HepG2 (cell line): Measurements from ENCODE around the gene CARS2. TPM values are rescaled to one million over a fixed set of nuclear protein-coding genes. Genes with fewer than 3 reads are reported as not detected.

Experiments used
- ATAC-seq: fragments of 200-7000 bp; cut with Tn5 transposase; 3 replicates; pipeline ENCODE4 v1.9.1; 2020; ENCODE audit warnings: mild to moderate bottlenecking, moderate library complexity
- BruUV-seq: library from RNA; stranded (reverse); fragments of 400-500 nt; replicated peaks from 2 replicates; lab custom pipeline; 2021; lab: Mats Ljungman, UMichigan
- CTCF ChIA-PET: fragments of 300-600 bp; formaldehyde crosslinking; extraction: SDS; loops from one replicate; lab custom pipeline; 2021; ENCODE audit warnings: low total read pairs, inconsistent platforms, low intra/inter-chr PET ratio; lab: Yijun Ruan, JAX
- POLR2A ChIA-PET: fragments of 350-600 bp; sonication (Branson Sonifier 250); formaldehyde crosslinking; loops from one replicate; lab custom pipeline; 2020; ENCODE audit warnings: antibody characterized with exemption, inconsistent platforms; lab: Yijun Ruan, JAX
- DNase-seq: peaks from one replicate; pipeline ENCODE4 v3.0.0-alpha.2; 2015; ENCODE audit warnings: low spot score
- FAIRE-seq: peaks from 3 replicates; lab custom pipeline; 2011; peaks lifted over from hg19 to GRCh38; lab: Jason Lieb, UNC
- H2AFZ ChIP-seq: one replicate; pipeline ENCODE4 v1.6.1; 2011; ENCODE audit warnings: low read length, inconsistent platforms
- H3K27ac ChIP-seq: fragments of 300-600 bp; 3 replicates; pipeline ENCODE4 v1.8.0; 2011; ENCODE audit warnings: mixed run types, mild to moderate bottlenecking, mixed read lengths, low read length, inconsistent platforms; ENCODE audit not compliant: insufficient read depth; ENCODE audit errors: extremely low read length
- H3K27me3 ChIP-seq, 2 experiments: fragments of 200-600 bp in 1 of 2; 2 replicates in 1 of 2; 3 replicates in 1 of 2; pipeline versions ENCODE4 v1.6.0 to v1.8.0; 2011; ENCODE audit warnings: low read length in 2 of 2, mild to moderate bottlenecking in 2 of 2, moderate library complexity in 2 of 2, inconsistent platforms in 1 of 2; ENCODE audit not compliant: insufficient read depth in 2 of 2, control insufficient read depth in 1 of 2
- H3K36me3 ChIP-seq, 2 experiments: fragments of 200-600 bp in 1 of 2; replicated peaks in 1 of 2; 2 replicates in 1 of 2; 3 replicates in 1 of 2; pipeline versions ENCODE4 v1.5.1 to v1.8.0; 2011; ENCODE audit warnings: low read length in 2 of 2, inconsistent platforms in 1 of 2; ENCODE audit not compliant: insufficient read depth in 2 of 2, control insufficient read depth in 1 of 2
- H3K4me1 ChIP-seq: 2 replicates; pipeline ENCODE4 v1.5.1; 2012; ENCODE audit warnings: low read length, inconsistent platforms; ENCODE audit not compliant: insufficient read depth
- H3K4me2 ChIP-seq: 2 replicates; pipeline ENCODE4 v1.6.0; 2011; ENCODE audit warnings: low read depth, low read length, inconsistent platforms
- H3K4me3 ChIP-seq, 3 experiments: fragments of 200-600 bp in 1 of 3; sonication (generic), shearing (Covaris generic) in 1 of 3; replicated peaks in 1 of 3; 2 replicates each; pipeline ENCODE4 v1.5.1; 2011 to 2016; ENCODE audit warnings: low read length in 3 of 3, inconsistent platforms in 2 of 3, low read depth in 2 of 3, mild to moderate bottlenecking in 2 of 3, control low read depth in 1 of 3, mixed read lengths in 1 of 3; ENCODE audit not compliant: insufficient read depth in 1 of 3
- H3K79me2 ChIP-seq: one replicate; pipeline ENCODE4 v1.6.1; 2011; ENCODE audit warnings: low read length, inconsistent platforms; ENCODE audit not compliant: insufficient read depth
- H3K9ac ChIP-seq: 2 replicates; pipeline ENCODE4 v1.6.0; 2011; ENCODE audit warnings: mild to moderate bottlenecking, low read depth, low read length, inconsistent platforms; ENCODE audit not compliant: insufficient read depth
- H3K9me3 ChIP-seq: 2 replicates; pipeline ENCODE4 v1.5.1; 2012; ENCODE audit warnings: mild to moderate bottlenecking, low read length
- H4K20me1 ChIP-seq: 2 replicates; pipeline ENCODE4 v1.6.0; 2011; ENCODE audit warnings: inconsistent platforms, mild to moderate bottlenecking, low read length, moderate library complexity; ENCODE audit not compliant: insufficient read depth
- ATF7 ChIP-seq, 2 experiments: fragments of 450-650 bp in 1 of 2; sonication (generic) in 1 of 2; formaldehyde crosslinking in 1 of 2; IDR thresholded peaks; 2 replicates each; pipeline versions ENCODE4 v1.4.0 to v1.6.1; 2016 to 2020; ENCODE audit warnings: antibody characterized with exemption in 1 of 2, mild to moderate bottlenecking in 1 of 2, missing genetic modification reagents in 1 of 2
- CENPBD1 ChIP-seq: sonication (generic); formaldehyde crosslinking; IDR thresholded peaks from 2 replicates; pipeline ENCODE4 v1.8.0; 2022; ENCODE audit warnings: missing genetic modification reagents, low read depth, mild to moderate bottlenecking, borderline replicate concordance
- DNMT1 ChIP-seq: sonication (generic); formaldehyde crosslinking; IDR thresholded peaks from 2 replicates; pipeline ENCODE4 v1.5.1; 2020; ENCODE audit warnings: mild to moderate bottlenecking, missing genetic modification reagents
- DRAP1 ChIP-seq: IDR thresholded peaks from 2 replicates; pipeline ENCODE4 v1.6.1; 2016; ENCODE audit warnings: missing genetic modification reagents, missing compliant biosample characterization
- FOXA3 ChIP-seq: IDR thresholded peaks from 2 replicates; pipeline ENCODE4 v1.6.1; 2016; ENCODE audit warnings: missing genetic modification reagents, missing compliant biosample characterization
- PPARG ChIP-seq: conservative IDR thresholded peaks from 2 replicates; pipeline ENCODE4 v1.6.1; 2016; ENCODE audit warnings: missing biosample characterization, missing genetic modification reagents
- RBFOX2 ChIP-seq: fragments of 200-400 bp; formaldehyde crosslinking; IDR thresholded peaks from 2 replicates; pipeline ENCODE4 v1.6.1; 2017; ENCODE audit warnings: low read depth, mild to moderate bottlenecking, low read length
- TCF7L2 ChIP-seq: IDR thresholded peaks from 2 replicates; pipeline ENCODE4 v1.6.1; 2011; ENCODE audit warnings: mild to moderate bottlenecking, low read depth, low read length, moderate library complexity
- ZKSCAN1 ChIP-seq: fragments of 150-350 bp; IDR thresholded peaks from 2 replicates; pipeline ENCODE4 v1.6.1; 2014; ENCODE audit warnings: low read length
- ZNF484 ChIP-seq: sonication (generic); formaldehyde crosslinking; IDR thresholded peaks from 2 replicates; pipeline ENCODE4 v1.5.1; 2020; ENCODE audit warnings: mild to moderate bottlenecking, low read depth, missing genetic modification reagents, borderline replicate concordance
- ZNF556 ChIP-seq: sonication (generic); formaldehyde crosslinking; IDR thresholded peaks from 2 replicates; pipeline ENCODE4 v1.4.0; 2020; ENCODE audit warnings: mild to moderate bottlenecking, missing genetic modification reagents, borderline replicate concordance
- ZNF574 ChIP-seq: sonication (generic); formaldehyde crosslinking; IDR thresholded peaks from 2 replicates; pipeline ENCODE4 v1.4.0; 2020; ENCODE audit warnings: missing genetic modification reagents
- ZNF770 ChIP-seq: sonication (generic); formaldehyde crosslinking; IDR thresholded peaks from 2 replicates; pipeline ENCODE4 v1.5.0; 2020; ENCODE audit warnings: mild to moderate bottlenecking, missing genetic modification reagents
- ZSCAN31 ChIP-seq: sonication (generic); formaldehyde crosslinking; IDR thresholded peaks from 2 replicates; pipeline ENCODE4 v1.5.0; 2020; ENCODE audit warnings: low read depth, mild to moderate bottlenecking, missing genetic modification reagents
- WGBS: methylation state at CpG from one replicate; pipeline ENCODE4 v1.1.6; 2017; ENCODE audit warnings: low lambda C conversion rate; 5-methylcytosine and 5-hydroxymethylcytosine counted together
- in situ Hi-C: cut with HindIII; loops from 2 replicates; pipeline ENCODE4 v1.10.0; 2017; ENCODE audit warnings: low pct_unique_long_range_greater_than_20kb; ENCODE audit not compliant: extremely low pct_ligation_motif_present
- intact Hi-C: fragments of 100-400 bp; cut with micrococcal nuclease; formaldehyde crosslinking; loops from one replicate; pipeline ENCODE4 v1.10.0; 2022; ENCODE audit not compliant: unreplicated experiment
- polyA plus RNA-seq, 8 experiments: library from polyadenylated mRNA; depleted of rRNA in 3 of 8; stranded (reverse) in 7 of 8; unstranded in 1 of 8; fragments of >200 nt; fragmentation: Illumina TruSeq in 4 of 8; extraction: Trizol in 4 of 8; gene quantifications; 2 replicates each; pipeline versions ENCODE4 v1.2.1 to v1.2.3, GENCODE V29; 2011 to 2016; ENCODE audit warnings: low read depth in 4 of 8, missing spikeins in 1 of 8, mixed read lengths in 1 of 8; ENCODE audit not compliant: insufficient read depth in 1 of 8
- total RNA-seq, 5 experiments: library from RNA; depleted of rRNA; stranded (reverse); fragments of >200 nt; fragmentation: Illumina TruSeq; extraction: Trizol; gene quantifications; 2 replicates each; pipeline ENCODE4 v1.2.3, GENCODE V29; 2016; ENCODE audit warnings: low read depth in 1 of 5
- TF ChIP-seq, protein P1 (sequence below): sonication (generic); formaldehyde crosslinking; IDR thresholded peaks from 2 replicates; pipeline ENCODE4 v1.5.0; 2020; ENCODE audit warnings: mild to moderate bottlenecking, low read depth, missing genetic modification reagents, borderline replicate concordance
- TF ChIP-seq, protein P2 (sequence below): sonication (generic); formaldehyde crosslinking; IDR thresholded peaks from 2 replicates; pipeline ENCODE4 v1.4.0; 2020; ENCODE audit warnings: missing genetic modification reagents

CARS2 gene
- total and polyA plus RNA-seq, 2 of the 13 experiments (the other 11 are each of a cell fraction or from before 2014, with no cell fraction given), result 41.1 to 59.3 TPM

- Histone ChIP-seq H3K9ac (no peak overlapping the region), H3K27ac (no peak overlapping the region), H3K4me2 (no peak overlapping the region), H2AFZ (no peak overlapping the region), H3K36me3 (peaks cover 19 to 73% of the 10 kb centered on the region in 2 experiments; a peak in 4 of 5 replicates), H4K20me1 (peaks cover 22% of the 10 kb centered on the region), H3K4me1 (peaks cover 14% of the 10 kb centered on the region; the same call in 1 of the 2 replicates), H3K79me2 (peaks cover 87% of the 10 kb centered on the region), H3K27me3 (no peaks in the 10 kb centered on the region), H3K9me3 (no peaks in the 10 kb centered on the region), H3K4me3 (no peak overlapping the region)
- WGBS, result 92% methylated on average over 9 of the region's 9 CpGs
- BruUV-seq, result no TSS peak
- no peak for FAIRE-seq
- intact Hi-C loops (no loop called here), in situ Hi-C loops (no loop called here)
- ChIA-PET POLR2A (no interaction called here), CTCF (no interaction called here)
- no peak for TF ChIP-seq DRAP1 (CRISPR knock-in tag)
- no peak for TF ChIP-seq ATF7 (IDR thresholded peaks at IDR 0.05)
- no peak for TF ChIP-seq ATF7 (CRISPR knock-in tag; IDR thresholded peaks at IDR 0.05)
- no peak for TF ChIP-seq PPARG
- TF ChIP-seq, protein P1, sequence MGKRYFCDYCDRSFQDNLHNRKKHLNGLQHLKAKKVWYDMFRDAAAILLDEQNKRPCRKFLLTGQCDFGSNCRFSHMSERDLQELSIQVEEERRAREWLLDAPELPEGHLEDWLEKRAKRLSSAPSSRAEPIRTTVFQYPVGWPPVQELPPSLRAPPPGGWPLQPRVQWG, result no peak
- no peak for TF ChIP-seq TCF7L2
- no peak for TF ChIP-seq ZKSCAN1
- TF ChIP-seq, protein P2, sequence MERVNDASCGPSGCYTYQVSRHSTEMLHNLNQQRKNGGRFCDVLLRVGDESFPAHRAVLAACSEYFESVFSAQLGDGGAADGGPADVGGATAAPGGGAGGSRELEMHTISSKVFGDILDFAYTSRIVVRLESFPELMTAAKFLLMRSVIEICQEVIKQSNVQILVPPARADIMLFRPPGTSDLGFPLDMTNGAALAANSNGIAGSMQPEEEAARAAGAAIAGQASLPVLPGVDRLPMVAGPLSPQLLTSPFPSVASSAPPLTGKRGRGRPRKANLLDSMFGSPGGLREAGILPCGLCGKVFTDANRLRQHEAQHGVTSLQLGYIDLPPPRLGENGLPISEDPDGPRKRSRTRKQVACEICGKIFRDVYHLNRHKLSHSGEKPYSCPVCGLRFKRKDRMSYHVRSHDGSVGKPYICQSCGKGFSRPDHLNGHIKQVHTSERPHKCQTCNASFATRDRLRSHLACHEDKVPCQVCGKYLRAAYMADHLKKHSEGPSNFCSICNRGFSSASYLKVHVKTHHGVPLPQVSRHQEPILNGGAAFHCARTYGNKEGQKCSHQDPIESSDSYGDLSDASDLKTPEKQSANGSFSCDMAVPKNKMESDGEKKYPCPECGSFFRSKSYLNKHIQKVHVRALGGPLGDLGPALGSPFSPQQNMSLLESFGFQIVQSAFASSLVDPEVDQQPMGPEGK (CRISPR knock-in tag), result no peak
- TF ChIP-seq ZNF770 (CRISPR knock-in tag), result no peak
- no peak for TF ChIP-seq ZSCAN31
- no peak for TF ChIP-seq ZNF556 (CRISPR knock-in tag)
- no peak for TF ChIP-seq ZNF574 (CRISPR knock-in tag)
- TF ChIP-seq RBFOX2, result no peak
- TF ChIP-seq DNMT1 (CRISPR knock-in tag), result no peak
- no peak for TF ChIP-seq CENPBD1 (CRISPR knock-in tag)
- no peak for TF ChIP-seq FOXA3 (CRISPR knock-in tag)
- no peak for TF ChIP-seq ZNF484 (CRISPR knock-in tag)
- no peak for ATAC-seq
- no peak for DNase-seq
Measured at GRCh38 chr13:110626521-110626920, 79.4 kb downstream of the CARS2 start.
